GM23338 (cell line): Measurements from ENCODE around the gene IRGC. TPM values are rescaled to one million over a fixed set of nuclear protein-coding genes. Genes with fewer than 3 reads are reported as not detected.

Experiments
- polyA plus RNA-seq: library from polyadenylated mRNA; unstranded; fragments of >200 nt; fragmentation: Nextera tagmentation; extraction: Ambion mirVana; gene quantifications from 2 replicates; pipeline ENCODE4 v1.2.1, GENCODE V29; 2016
- total RNA-seq: library from RNA; depleted of rRNA; stranded (reverse); fragments of >200 nt; shearing (Covaris generic); gene quantifications from 2 replicates; pipeline ENCODE4 v1.2.3, GENCODE V29; 2014; rRNA removed

Gene IRGC
- total and polyA plus RNA-seq, 2 experiments from 2014 or later: not detected

Other genes starting within 250 kb of the IRGC start
- 10.2 and 15.4 TPM in 2 replicates for gene PHLDB3, start 211.3 kb upstream of the IRGC start, total RNA-seq
- gene PHLDB3, start 211.3 kb upstream of the IRGC start, polyA plus RNA-seq: 6.3 and 8.4 TPM in 2 replicates
- gene ETHE1, start 188.9 kb upstream of the IRGC start, total RNA-seq: 23.2 and 25.5 TPM in 2 replicates
- gene ETHE1, start 188.9 kb upstream of the IRGC start, polyA plus RNA-seq: 8.9 and 11.1 TPM in 2 replicates
- 0.10 TPM in 1 of 2 replicates, not detected in the other for gene ZNF575, start 182.9 kb upstream of the IRGC start, total RNA-seq
- 0.42 and 0.65 TPM in 2 replicates for gene ZNF575, start 182.9 kb upstream of the IRGC start, polyA plus RNA-seq
- 45.8 and 49.5 TPM in 2 replicates for gene XRCC1, start 140.5 kb upstream of the IRGC start, total RNA-seq
- 32.0 and 35.3 TPM in 2 replicates for gene XRCC1, start 140.5 kb upstream of the IRGC start, polyA plus RNA-seq
- 4.3 and 7.8 TPM in 2 replicates for gene PINLYP, start 140.3 kb upstream of the IRGC start, total RNA-seq
- 11.1 and 12.1 TPM in 2 replicates for gene PINLYP, start 140.3 kb upstream of the IRGC start, polyA plus RNA-seq
- 49.6 and 72.7 TPM in 2 replicates for gene IRGQ, start 119.9 kb upstream of the IRGC start, total RNA-seq
- 8.4 and 8.7 TPM in 2 replicates for gene IRGQ, start 119.9 kb upstream of the IRGC start, polyA plus RNA-seq
- 5.9 and 14.1 TPM in 2 replicates for gene ZNF576, start 119.5 kb upstream of the IRGC start, total RNA-seq
- 15.5 and 16.9 TPM in 2 replicates for gene ZNF576, start 119.5 kb upstream of the IRGC start, polyA plus RNA-seq
- gene SRRM5, start 104.0 kb upstream of the IRGC start, total RNA-seq: not detected in 2 replicates
- gene SRRM5, start 104.0 kb upstream of the IRGC start, polyA plus RNA-seq: 0.08 and 0.17 TPM in 2 replicates
- gene ZNF428, start 96.4 kb upstream of the IRGC start, total RNA-seq: 21.6 and 23.9 TPM in 2 replicates
- gene ZNF428, start 96.4 kb upstream of the IRGC start, polyA plus RNA-seq: 21.1 and 22.5 TPM in 2 replicates
- gene CADM4, start 76.2 kb upstream of the IRGC start, total RNA-seq: 21.2 and 26.0 TPM in 2 replicates
- 3.7 TPM in 2 replicates for gene CADM4, start 76.2 kb upstream of the IRGC start, polyA plus RNA-seq
- gene PLAUR, start 45.9 kb upstream of the IRGC start, total RNA-seq: 11.1 and 16.5 TPM in 2 replicates
- gene PLAUR, start 45.9 kb upstream of the IRGC start, polyA plus RNA-seq: 20.6 and 21.3 TPM in 2 replicates
- 6.3 and 13.2 TPM in 2 replicates for gene SMG9, start 38.9 kb downstream of the IRGC start, total RNA-seq
- 14.0 and 15.7 TPM in 2 replicates for gene SMG9, start 38.9 kb downstream of the IRGC start, polyA plus RNA-seq
- gene KCNN4, start 64.9 kb downstream of the IRGC start, total RNA-seq: 3.2 and 3.4 TPM in 2 replicates
- gene KCNN4, start 64.9 kb downstream of the IRGC start, polyA plus RNA-seq: 0.75 and 0.86 TPM in 2 replicates
- gene LYPD5, start 86.4 kb downstream of the IRGC start, total RNA-seq: 0.54 and 1.1 TPM in 2 replicates
- gene LYPD5, start 86.4 kb downstream of the IRGC start, polyA plus RNA-seq: 0.61 and 1.5 TPM in 2 replicates
- 8.7 and 12.0 TPM in 2 replicates for gene ZNF283, start 111.2 kb downstream of the IRGC start, total RNA-seq
- 3.0 and 3.1 TPM in 2 replicates for gene ZNF283, start 111.2 kb downstream of the IRGC start, polyA plus RNA-seq
- gene ZNF404, start 167.9 kb downstream of the IRGC start, total RNA-seq: 3.7 and 3.9 TPM in 2 replicates
- gene ZNF404, start 167.9 kb downstream of the IRGC start, polyA plus RNA-seq: 3.9 and 5.0 TPM in 2 replicates
- gene ZNF45, start 219.2 kb downstream of the IRGC start, total RNA-seq: 9.6 and 13.2 TPM in 2 replicates
- gene ZNF45, start 219.2 kb downstream of the IRGC start, polyA plus RNA-seq: 3.3 and 4.1 TPM in 2 replicates
- gene ZNF221, start 235.2 kb downstream of the IRGC start, total RNA-seq: 9.2 and 14.0 TPM in 2 replicates
- 1.5 and 1.6 TPM in 2 replicates for gene ZNF221, start 235.2 kb downstream of the IRGC start, polyA plus RNA-seq